HK-2 (cell line): ENCODE data around the gene CREB5.
"Not testable (repeated sequence)": the region's sequence is repeated elsewhere in the genome, so short reads cannot be mapped to it uniquely, and the experiment has no call there.

ENCODE experiments used
- DNase-seq: peaks from one replicate; pipeline ENCODE4 v3.0.0-alpha.2; 2018; ENCODE audit not compliant: unreplicated experiment

The CREB5 gene

GRCh38 chr7:28411876-28412662 lies at the start of gene CREB5:
TSS of gene CREB5 (plus strand) at chr7:28412518. CDS start at chr7:28412915, 397 bp downstream.
- DNase-seq, result no peak

GRCh38 chr7:28362812-28363211 lies 49.5 kb upstream of the CREB5 start:
- no peak for DNase-seq

GRCh38 chr7:28364082-28364481 lies 48.2 kb upstream of the CREB5 start:
- DNase-seq, result no peak

GRCh38 chr7:28369523-28369922 lies 42.8 kb upstream of the CREB5 start:
- no peak for DNase-seq

GRCh38 chr7:28371846-28372245 lies 40.5 kb upstream of the CREB5 start:
- DNase-seq, result no peak

GRCh38 chr7:28373990-28374389 lies 38.3 kb upstream of the CREB5 start:
- no peak for DNase-seq

GRCh38 chr7:28375729-28376128 lies 36.6 kb upstream of the CREB5 start:
- no peak for DNase-seq

- no peak for DNase-seq
Observed at GRCh38 chr7:28376634-28377033, 35.7 kb upstream of the CREB5 start.

GRCh38 chr7:28378574-28379149 lies 33.7 kb upstream of the CREB5 start:
- no peak for DNase-seq

- no peak for DNase-seq
Observed at GRCh38 chr7:28381466-28381865, 30.9 kb upstream of the CREB5 start.

- DNase-seq, result no peak
Observed at GRCh38 chr7:28382144-28382543, 30.2 kb upstream of the CREB5 start.

- DNase-seq, result no peak
Observed at GRCh38 chr7:28383975-28384374, 28.3 kb upstream of the CREB5 start.

GRCh38 chr7:28389504-28390395 lies 22.6 kb upstream of the CREB5 start:
- DNase-seq, result peak; percentile 25

GRCh38 chr7:28390426-28390825 lies 21.9 kb upstream of the CREB5 start:
- no peak for DNase-seq

GRCh38 chr7:28392289-28392688 lies 20.0 kb upstream of the CREB5 start:
- no peak for DNase-seq

GRCh38 chr7:28395404-28395803 lies 16.9 kb upstream of the CREB5 start:
- DNase-seq, result no peak

- no peak for DNase-seq
Observed at GRCh38 chr7:28395831-28396230, 16.5 kb upstream of the CREB5 start.

GRCh38 chr7:28397141-28397540 lies 15.2 kb upstream of the CREB5 start:
- no peak for DNase-seq

- no peak for DNase-seq
Observed at GRCh38 chr7:28400838-28401360, 11.4 kb upstream of the CREB5 start.

- DNase-seq, result not testable (repeated sequence)
Observed at GRCh38 chr7:28401567-28401966, 10.8 kb upstream of the CREB5 start.

GRCh38 chr7:28405662-28406061 lies 6.7 kb upstream of the CREB5 start:
- peak; percentile 44 for DNase-seq

- DNase-seq, result peak; percentile 15
Observed at GRCh38 chr7:28406192-28406591, 6.1 kb upstream of the CREB5 start.
